K562 (cell line): ENCODE measurements around the gene IKBKE. TPM values are rescaled to one million over a fixed set of nuclear protein-coding genes. Genes with fewer than 3 reads are reported as not detected.

ENCODE experiments used
- ATAC-seq: fragments of 200-7000 bp; cut with Tn5 transposase; 3 replicates; pipeline ENCODE4 v1.9.1; 2020; ENCODE audit warnings: moderate library complexity
- BruUV-seq: library from RNA; stranded (reverse); fragments of 400-500 nt; replicated peaks from 2 replicates; lab custom pipeline; 2021; lab: Mats Ljungman, UMichigan
- CTCF ChIA-PET: fragments of 300-600 bp; formaldehyde crosslinking; extraction: SDS; loops from one replicate; lab custom pipeline; 2021; ENCODE audit warnings: low intra/inter-chr PET ratio; lab: Yijun Ruan, JAX
- POLR2A ChIA-PET: fragments of 300-600, 350-650 bp; sonication (Branson Sonifier 250); formaldehyde crosslinking; extraction: SDS; loops from one replicate; lab custom pipeline; 2021; ENCODE audit warnings: antibody characterized with exemption, inconsistent platforms; lab: Yijun Ruan, JAX
- DNase-seq, 4 experiments: peaks; one replicate each; pipeline versions ENCODE4 v3.0.0 to v3.0.0-alpha.2; 2011 to 2018; ENCODE audit warnings: low spot score in 3 of 4, mixed read lengths in 3 of 4; ENCODE audit errors: extremely low read depth in 1 of 4
- FAIRE-seq: peaks from 2 replicates; lab custom pipeline; 2011; peaks lifted over from hg19 to GRCh38; lab: Jason Lieb, UNC
- H2AFZ ChIP-seq: 2 replicates; pipeline ENCODE4 v1.6.0; 2011; ENCODE audit warnings: low read depth, low read length, control low read depth, inconsistent platforms
- H3K27ac ChIP-seq: fragments of 200-600 bp; 3 replicates; pipeline ENCODE4 v1.8.0; 2011; ENCODE audit warnings: low read depth, mild to moderate bottlenecking, control low read depth, inconsistent platforms, low read length, moderate library complexity, mixed read lengths; ENCODE audit errors: extremely low read depth
- H3K27me3 ChIP-seq, 2 experiments: fragments of 300-600 bp in 1 of 2; 2 replicates in 1 of 2; 3 replicates in 1 of 2; pipeline versions ENCODE4 v1.6.0 to v1.8.0; 2011; ENCODE audit warnings: inconsistent platforms in 2 of 2, low read length in 2 of 2, mild to moderate bottlenecking in 1 of 2, mixed read lengths in 1 of 2, moderate library complexity in 1 of 2; ENCODE audit not compliant: control insufficient read depth in 2 of 2, insufficient read depth in 2 of 2
- H3K36me3 ChIP-seq: fragments of 300-600 bp; 3 replicates; pipeline ENCODE4 v1.8.0; 2011; ENCODE audit warnings: mild to moderate bottlenecking, low read length, inconsistent platforms; ENCODE audit not compliant: control insufficient read depth, insufficient read depth
- H3K4me1 ChIP-seq, 2 experiments: fragments of 200-600 bp in 1 of 2; replicated peaks in 1 of 2; 2 replicates in 1 of 2; 3 replicates in 1 of 2; pipeline versions ENCODE4 v1.5.1 to v1.8.0; 2011; ENCODE audit warnings: inconsistent platforms in 2 of 2, low read length in 2 of 2, mild to moderate bottlenecking in 1 of 2, mixed read lengths in 1 of 2, moderate library complexity in 1 of 2; ENCODE audit not compliant: control insufficient read depth in 2 of 2, insufficient read depth in 2 of 2
- H3K4me2 ChIP-seq: 2 replicates; pipeline ENCODE4 v1.6.1; 2011; ENCODE audit warnings: low read length, control low read depth, inconsistent platforms, mixed read lengths; ENCODE audit not compliant: insufficient read depth
- H3K4me3 ChIP-seq: fragments of 200-600 bp; sonication (generic), shearing (Covaris generic); 2 replicates; pipeline ENCODE4 v1.5.1; 2016; ENCODE audit warnings: control low read depth, inconsistent platforms
- H3K79me2 ChIP-seq: fragments of 200-600 bp; 3 replicates; pipeline ENCODE4 v1.8.0; 2011; ENCODE audit warnings: low read length, inconsistent platforms; ENCODE audit not compliant: control insufficient read depth, insufficient read depth
- H3K9ac ChIP-seq, 2 experiments: 2 replicates each; pipeline versions ENCODE4 v1.6.0 to v1.6.1; 2011; ENCODE audit warnings: low read depth in 2 of 2, low read length in 2 of 2, control low read depth in 1 of 2, inconsistent platforms in 1 of 2, mild to moderate bottlenecking in 1 of 2, mixed read lengths in 1 of 2; ENCODE audit not compliant: insufficient read depth in 1 of 2
- H3K9me1 ChIP-seq: one replicate; pipeline ENCODE4 v1.6.0; 2011; ENCODE audit warnings: inconsistent platforms, mild to moderate bottlenecking, low read length, moderate library complexity; ENCODE audit not compliant: control insufficient read depth, insufficient read depth
- H3K9me3 ChIP-seq: replicated peaks from 2 replicates; pipeline ENCODE4 v1.5.1; 2011; ENCODE audit warnings: low read depth, low read length, inconsistent platforms; ENCODE audit not compliant: control insufficient read depth, insufficient read depth
- H4K20me1 ChIP-seq: replicated peaks from 2 replicates; pipeline ENCODE4 v1.6.1; 2011; ENCODE audit warnings: low read length, inconsistent platforms, mixed read lengths; ENCODE audit not compliant: control insufficient read depth, insufficient read depth
- ARNT ChIP-seq, 2 experiments: fragments of 450-650 bp; IDR thresholded peaks; 2 replicates each; pipeline ENCODE4 v1.6.1; 2016; ENCODE audit warnings: mild to moderate bottlenecking in 1 of 2
- HMBOX1 ChIP-seq: sonication (generic); IDR thresholded peaks from 2 replicates; pipeline ENCODE4 v1.6.1; 2016
- PTBP1 ChIP-seq: fragments of 200-400 bp; formaldehyde crosslinking; IDR thresholded peaks from 2 replicates; pipeline ENCODE4 v1.6.1; 2017; ENCODE audit warnings: low read depth, low read length
- RBFOX2 ChIP-seq: fragments of 200-400 bp; formaldehyde crosslinking; IDR thresholded peaks from 2 replicates; pipeline ENCODE4 v1.6.1; 2017; ENCODE audit warnings: low read depth, mild to moderate bottlenecking, low read length, moderate library complexity
- USF2 ChIP-seq: sonication (generic); formaldehyde crosslinking; IDR thresholded peaks from 2 replicates; pipeline ENCODE4 v1.5.0; 2020; ENCODE audit warnings: missing genetic modification reagents
- YBX1 ChIP-seq: fragments of 450-650 bp; IDR thresholded peaks from 2 replicates; pipeline ENCODE4 v1.7.1; 2016; ENCODE audit warnings: mild to moderate bottlenecking
- ZFP91 ChIP-seq: sonication (generic); formaldehyde crosslinking; IDR thresholded peaks from 2 replicates; pipeline ENCODE4 v1.8.0; 2022; ENCODE audit warnings: mild to moderate bottlenecking, missing genetic modification reagents
- WGBS: fragments of 100-300 bp; shearing (Covaris generic); methylation state at CpG from one replicate; pipeline ENCODE4 v1.1.6; 2016; ENCODE audit warnings: low coverage, mixed read lengths; ENCODE audit not compliant: insufficient coverage; ENCODE audit errors: missing lambda C conversion rate; 5-methylcytosine and 5-hydroxymethylcytosine counted together
- in situ Hi-C: fragments of 300-500 bp; cut with MboI; formaldehyde crosslinking; loops from 4 replicates; pipeline ENCODE4 v1.15.0; 2018; ENCODE audit warnings: inconsistent platforms, mixed read lengths
- intact Hi-C: fragments of 100-400 bp; cut with micrococcal nuclease; formaldehyde crosslinking; loops from 2 replicates; pipeline ENCODE4 v1.14.2; 2022
- polyA plus RNA-seq, 8 experiments: library from polyadenylated mRNA; depleted of rRNA in 4 of 8; stranded (reverse) in 5 of 8; unstranded in 3 of 8; fragments of >200 nt; fragmentation: Nextera tagmentation in 2 of 8; fragmentation: Illumina TruSeq in 1 of 8; extraction: Ambion mirVana in 2 of 8; extraction: Trizol in 1 of 8; gene quantifications; 2 replicates each; pipeline versions ENCODE4 v1.2.1 to v1.2.3, GENCODE V29; 2011 to 2014; ENCODE audit warnings: inconsistent platforms in 1 of 8, missing spikeins in 1 of 8
- total RNA-seq, 7 experiments: library from RNA; depleted of rRNA in 6 of 7; stranded (reverse); fragments of >200 nt in 6 of 7; fragmentation: Illumina TruSeq in 2 of 7; extraction: Trizol in 2 of 7; gene quantifications; 2 replicates each; pipeline versions ENCODE4 v1.2.1 to v1.2.3, GENCODE V29; 2011 to 2021; ENCODE audit warnings: low replicate concordance in 1 of 7

The IKBKE gene
- total and polyA plus RNA-seq, 9 of the 15 experiments (the other 6 are each of a cell fraction or from before 2014, with no cell fraction given): 2.3 to 9.0 (median 4.8) TPM

GRCh38 chr1:206517784-206518183, 47.5 kb downstream of the IKBKE start:
- Histone ChIP-seq H3K4me2 (no peak overlapping the region), H3K36me3 (no peaks in the 10 kb centered on the region), H4K20me1 (no peaks in the 10 kb centered on the region), H3K79me2 (no peaks in the 10 kb centered on the region), H3K9me1 (no peaks in the 10 kb centered on the region), H3K27me3 (peaks cover 3 to 23% of the 10 kb centered on the region in 2 experiments; a peak in 3 of 5 replicates), H3K4me3 (no peak overlapping the region), H3K4me1 (peaks cover 3 to 11% of the 10 kb centered on the region in 2 experiments; a peak in 4 of 5 replicates), H3K9me3 (no peaks in the 10 kb centered on the region), H3K27ac (no peak overlapping the region), H2AFZ (0 out of 2 replicates have a peak overlapping the region, but pooled peaks have one; percentile 10), H3K9ac (no peak overlapping the region)
- TF ChIP-seq YBX1: no peak
- no peak for TF ChIP-seq ARNT (IDR thresholded peaks at IDR 0.05)
- peak; percentile 32; the same call in 1 of the 2 replicates for TF ChIP-seq ZFP91 (CRISPR knock-in tag)
- 0 out of 2 replicates have a peak, but pooled peaks have one; percentile 15 for TF ChIP-seq HMBOX1
- peak; percentile 19; the same call in 1 of the 2 replicates for TF ChIP-seq USF2 (CRISPR knock-in tag)
- no peak for TF ChIP-seq PTBP1
- TF ChIP-seq RBFOX2: no peak
- no TSS peak for BruUV-seq
- in situ Hi-C loops (no loop called here), intact Hi-C loops (no loop called here)
- POLR2A ChIA-PET: interaction anchor here (0.6 to 1.4 kb wide), 5 partner anchors 12 to 841 kb away, joined by 3 to 4 read pairs (median 3); no protein-coding TSS in a partner anchor
- DNase-seq (no peak), FAIRE-seq (peak; percentile 29), ATAC-seq (no peak)
- 25% methylated on average over 8 of the region's 8 CpGs for WGBS
- CTCF ChIA-PET: interaction anchor here (0.5 kb wide), 1 partner anchor 391 kb away, joined by 3 read pairs; no protein-coding TSS in a partner anchor
